CD14-positive monocyte (primary cell): ENCODE data around the gene DIAPH2. TPM values are rescaled to one million over a fixed set of nuclear protein-coding genes. Genes with fewer than 3 reads are reported as not detected.

Source experiments
- DNase-seq, 3 donors: peaks; one replicate each; pipeline ENCODE4 v3.0.0-alpha.2; 2011 to 2022
- H2AFZ ChIP-seq: 2 replicates; pipeline ENCODE4 v1.6.0; 2012; ENCODE audit warnings: mild to moderate bottlenecking, low read depth, low read length, inconsistent platforms; ENCODE audit not compliant: insufficient read depth, poor library complexity, severe bottlenecking
- H3K27ac ChIP-seq, 2 donors: 1 replicate in 1 of 2; 2 replicates in 1 of 2; pipeline ENCODE4 v1.5.1; 2012 to 2013; ENCODE audit warnings: low read length in 2 of 2, control low read depth in 1 of 2, inconsistent platforms in 1 of 2, low read depth in 1 of 2, mild to moderate bottlenecking in 1 of 2
- H3K27me3 ChIP-seq, 2 donors: one replicate each; pipeline versions ENCODE4 v1.6.0 to v1.6.1; 2011 to 2013; ENCODE audit warnings: low read length in 2 of 2; ENCODE audit not compliant: control insufficient read depth in 2 of 2, insufficient read depth in 2 of 2
- H3K36me3 ChIP-seq, 2 donors: replicated peaks in 1 of 2; 1 replicate in 1 of 2; 2 replicates in 1 of 2; pipeline versions ENCODE4 v1.5.1 to v1.6.1; 2012 to 2013; ENCODE audit warnings: low read length in 2 of 2, control low read depth in 1 of 2, inconsistent platforms in 1 of 2, mild to moderate bottlenecking in 1 of 2; ENCODE audit not compliant: insufficient read depth in 2 of 2, control insufficient read depth in 1 of 2
- H3K4me1 ChIP-seq, 2 donors: 1 replicate in 1 of 2; 2 replicates in 1 of 2; pipeline versions ENCODE4 v1.5.1 to v1.6.1; 2012 to 2013; ENCODE audit warnings: low read length in 2 of 2, control low read depth in 1 of 2, inconsistent platforms in 1 of 2, mild to moderate bottlenecking in 1 of 2, moderate library complexity in 1 of 2; ENCODE audit not compliant: insufficient read depth in 2 of 2, control insufficient read depth in 1 of 2
- H3K4me2 ChIP-seq: replicated peaks from 2 replicates; pipeline ENCODE3; 2012; ENCODE audit warnings: low read length, moderate library complexity, mild to moderate bottlenecking; ENCODE audit not compliant: poor library complexity, severe bottlenecking; ENCODE audit errors: extremely low read depth
- H3K4me3 ChIP-seq, 3 experiments: fragments of 200-600 bp in 1 of 3; sonication (generic) in 1 of 3; replicated peaks in 1 of 3; 1 replicate in 2 of 3; 2 replicates in 1 of 3; pipeline ENCODE4 v1.5.1; 2011 to 2013; ENCODE audit warnings: low read length in 3 of 3, mild to moderate bottlenecking in 3 of 3, control low read depth in 2 of 3, low read depth in 2 of 3, inconsistent platforms in 1 of 3, moderate library complexity in 1 of 3
- H3K79me2 ChIP-seq: 2 replicates; pipeline ENCODE4 v1.6.0; 2012; ENCODE audit warnings: mild to moderate bottlenecking, control low read depth, inconsistent platforms, low read length, moderate library complexity; ENCODE audit not compliant: insufficient read depth
- H3K9ac ChIP-seq: 2 replicates; pipeline ENCODE4 v1.6.0; 2017; ENCODE audit warnings: low read length, mild to moderate bottlenecking; ENCODE audit not compliant: insufficient read depth, poor library complexity, severe bottlenecking
- H3K9me3 ChIP-seq, 2 donors: replicated peaks in 1 of 2; 1 replicate in 1 of 2; 2 replicates in 1 of 2; pipeline versions ENCODE4 v1.5.1 to v1.6.1; 2012 to 2013; ENCODE audit warnings: low read length in 2 of 2, control low read depth in 1 of 2; ENCODE audit not compliant: control insufficient read depth in 1 of 2, insufficient read depth in 1 of 2
- H4K20me1 ChIP-seq: 2 replicates; pipeline ENCODE4 v1.6.0; 2012; ENCODE audit warnings: mild to moderate bottlenecking, low read length, control low read depth, moderate library complexity; ENCODE audit not compliant: insufficient read depth
- H3K27ac Mint-ChIP-seq, 7 donors: one replicate each; pipeline ENCODE4 v1.8.0; 2020; ENCODE audit warnings: mild to moderate bottlenecking in 7 of 7, mixed read lengths in 7 of 7, moderate library complexity in 6 of 7, inconsistent platforms in 2 of 7
- H3K27me3 Mint-ChIP-seq, 3 donors: one replicate each; pipeline ENCODE4 v1.8.0; 2021 to 2022; ENCODE audit warnings: low read depth in 3 of 3, mild to moderate bottlenecking in 3 of 3, mixed read lengths in 3 of 3, moderate library complexity in 3 of 3, inconsistent platforms in 1 of 3
- H3K36me3 Mint-ChIP-seq, 2 donors: one replicate each; pipeline ENCODE4 v1.8.0; 2020; ENCODE audit warnings: mixed read lengths in 2 of 2, inconsistent platforms in 1 of 2, mild to moderate bottlenecking in 1 of 2
- H3K4me1 Mint-ChIP-seq: one replicate; pipeline ENCODE4 v1.8.0; 2020; ENCODE audit warnings: mild to moderate bottlenecking, mixed read lengths
- H3K4me3 Mint-ChIP-seq, 2 donors: one replicate each; pipeline ENCODE4 v1.8.0; 2020; ENCODE audit warnings: mild to moderate bottlenecking in 2 of 2, mixed read lengths in 2 of 2, moderate library complexity in 1 of 2
- H3K9me3 Mint-ChIP-seq, 7 donors: one replicate each; pipeline ENCODE4 v1.8.0; 2020 to 2022; ENCODE audit warnings: mixed read lengths in 7 of 7, mild to moderate bottlenecking in 6 of 7, moderate library complexity in 6 of 7, inconsistent platforms in 2 of 7
- CTCF ChIP-seq: fragments of 200-600 bp; IDR thresholded peaks from one replicate; pipeline ENCODE4 v1.8.0; 2022; ENCODE audit warnings: antibody characterized with exemption, mild to moderate bottlenecking
- WGBS: methylation state at CpG from one replicate; pipeline ENCODE4 v1.1.5; 2013; ENCODE audit warnings: missing lambda C conversion rate; ENCODE audit not compliant: insufficient coverage; 5-methylcytosine and 5-hydroxymethylcytosine counted together
- intact Hi-C, 2 donors: fragments of 100-400 bp; cut with micrococcal nuclease; formaldehyde crosslinking; loops; one replicate each; pipeline versions ENCODE4 v1.15.0 to v1.15.1; 2023
- polyA plus RNA-seq, 3 donors: library from polyadenylated mRNA; depleted of rRNA in 1 of 3; unstranded in 2 of 3; stranded (reverse) in 1 of 3; fragments of 300-500 nt in 2 of 3; fragments of >200 nt in 1 of 3; fragmentation: Illumina TruSeq in 2 of 3; gene quantifications; 1 replicate in 2 of 3; 2 replicates in 1 of 3; pipeline ENCODE4 v1.2.3, GENCODE V29; 2012 to 2021

Gene DIAPH2
- polyA plus RNA-seq, 3 donors: 9.5 to 20.5 (median 11.4) TPM

- WGBS: no CpG with 5 or more reads among the region's 3 CpGs
- intact Hi-C loops: no loop called here
- no peak overlapping the region for H3K4me2 ChIP-seq
- no peak for TF ChIP-seq CTCF
- H3K4me3 ChIP-seq: no peak overlapping the region
- H3K79me2 ChIP-seq: no peaks in the 10 kb centered on the region
- H3K36me3 Mint-ChIP-seq: peaks cover 6% of the 10 kb centered on the region in 2 donors
- H3K27me3 Mint-ChIP-seq: no peaks in the 10 kb centered on the region
- H3K9ac ChIP-seq: no peak overlapping the region
- H3K4me1 ChIP-seq: no peaks in the 10 kb centered on the region
- peaks cover 15% of the 10 kb centered on the region for H4K20me1 ChIP-seq
- H3K27ac Mint-ChIP-seq: no peak overlapping the region
- no peak for DNase-seq
- H3K27ac ChIP-seq: no peak overlapping the region
- H3K36me3 ChIP-seq: peaks cover 2 to 8% of the 10 kb centered on the region in 2 donors
- H3K9me3 Mint-ChIP-seq: peaks cover 0 to 2% (median 0%) of the 10 kb centered on the region in 7 donors
- no peaks in the 10 kb centered on the region for H3K9me3 ChIP-seq
- H3K27me3 ChIP-seq: no peaks in the 10 kb centered on the region
- no peak overlapping the region for H3K4me3 Mint-ChIP-seq
- no peak overlapping the region for H2AFZ ChIP-seq
- no peaks in the 10 kb centered on the region for H3K4me1 Mint-ChIP-seq
Measured at GRCh38 chrX:97006167-97006566, 321.5 kb downstream of the DIAPH2 start.

GRCh38 chrX:97009391-97009790, 324.7 kb downstream of the DIAPH2 start:
- Histone ChIP-seq H3K36me3 (peaks cover 2 to 8% of the 10 kb centered on the region in 2 donors), H3K79me2 (no peaks in the 10 kb centered on the region), H3K27me3 (no peaks in the 10 kb centered on the region), H3K9ac (no peak overlapping the region), H3K4me2 (no peak overlapping the region), H2AFZ (no peak overlapping the region), H3K4me3 (no peak overlapping the region), H3K9me3 (no peaks in the 10 kb centered on the region), H3K4me1 (no peaks in the 10 kb centered on the region), H4K20me1 (peaks cover 12% of the 10 kb centered on the region), H3K27ac (no peak overlapping the region)
- Mint-ChIP-seq H3K27ac (peak overlapping the region in 1 of 7 donors; percentile 26), H3K27me3 (peaks cover 0 to 1% (median 0%) of the 10 kb centered on the region in 3 donors), H3K36me3 (peaks cover 6 to 12% of the 10 kb centered on the region in 2 donors), H3K4me3 (no peak overlapping the region), H3K9me3 (peaks cover 0 to 2% (median 0%) of the 10 kb centered on the region in 7 donors), H3K4me1 (no peaks in the 10 kb centered on the region)
- intact Hi-C loops: no loop called here
- TF ChIP-seq CTCF: no peak
- DNase-seq: no peak
